Keratinocyte (primary cell): ENCODE measurements around the gene TTR. TPM values are rescaled to one million over a fixed set of nuclear protein-coding genes. Genes with fewer than 3 reads are reported as not detected.

ENCODE experiments used
- DNase-seq: peaks from one replicate; pipeline ENCODE4 v3.0.0-alpha.2; 2011; ENCODE audit warnings: low read depth, missing footprints, low spot score
- FAIRE-seq: peaks from 2 replicates; lab custom pipeline; 2011; peaks lifted over from hg19 to GRCh38; lab: Jason Lieb, UNC
- H2AFZ ChIP-seq: 2 replicates; pipeline ENCODE4 v1.6.0; 2012; ENCODE audit warnings: low read length, control low read depth, inconsistent platforms; ENCODE audit not compliant: control insufficient read depth
- H3K27ac ChIP-seq: 2 replicates; pipeline ENCODE4 v1.5.1; 2011; ENCODE audit warnings: low read length; ENCODE audit not compliant: control insufficient read depth, insufficient read depth
- H3K27me3 ChIP-seq: 3 replicates; pipeline ENCODE4 v1.6.0; 2011; ENCODE audit warnings: low read length; ENCODE audit not compliant: control insufficient read depth, insufficient read depth; ENCODE audit errors: extremely low read depth
- H3K36me3 ChIP-seq, 2 experiments: 2 replicates in 1 of 2; 3 replicates in 1 of 2; pipeline ENCODE4 v1.5.1; 2011; ENCODE audit warnings: low read length in 2 of 2, mild to moderate bottlenecking in 1 of 2; ENCODE audit not compliant: control insufficient read depth in 2 of 2, insufficient read depth in 2 of 2; ENCODE audit errors: extremely low read depth in 1 of 2
- H3K4me1 ChIP-seq: 3 replicates; pipeline ENCODE4 v1.5.1; 2011; ENCODE audit warnings: low read length; ENCODE audit not compliant: control insufficient read depth, insufficient read depth; ENCODE audit errors: extremely low read depth
- H3K4me2 ChIP-seq: 3 replicates; pipeline ENCODE4 v1.6.0; 2011; ENCODE audit warnings: low read depth, low read length; ENCODE audit not compliant: control insufficient read depth, insufficient read depth; ENCODE audit errors: extremely low read depth
- H3K4me3 ChIP-seq, 3 experiments: fragments of 200-600 bp in 1 of 3; sonication (generic) in 1 of 3; 2 replicates in 2 of 3; 3 replicates in 1 of 3; pipeline ENCODE4 v1.5.1; 2011 to 2016; ENCODE audit warnings: low read length in 3 of 3, mild to moderate bottlenecking in 3 of 3, control low read depth in 2 of 3, inconsistent platforms in 1 of 3, low read depth in 1 of 3, mixed read lengths in 1 of 3, mixed run types in 1 of 3, moderate library complexity in 1 of 3; ENCODE audit not compliant: control insufficient read depth in 2 of 3, insufficient read depth in 2 of 3; ENCODE audit errors: extremely low read depth in 1 of 3
- H3K79me2 ChIP-seq: 2 replicates; pipeline ENCODE4 v1.6.0; 2012; ENCODE audit warnings: low read length; ENCODE audit not compliant: control insufficient read depth, insufficient read depth
- H3K9ac ChIP-seq: 3 replicates; pipeline ENCODE4 v1.6.0; 2011; ENCODE audit warnings: low read length; ENCODE audit not compliant: control insufficient read depth, insufficient read depth; ENCODE audit errors: extremely low read depth
- H3K9me1 ChIP-seq: 3 replicates; pipeline ENCODE4 v1.6.0; 2011; ENCODE audit warnings: low read length; ENCODE audit not compliant: control insufficient read depth, insufficient read depth; ENCODE audit errors: extremely low read depth
- H3K9me3 ChIP-seq: 2 replicates; pipeline ENCODE4 v1.5.1; 2012; ENCODE audit warnings: low read depth, low read length; ENCODE audit not compliant: control insufficient read depth
- H4K20me1 ChIP-seq: 3 replicates; pipeline ENCODE4 v1.6.0; 2011; ENCODE audit warnings: low read length; ENCODE audit not compliant: control insufficient read depth, insufficient read depth; ENCODE audit errors: extremely low read depth
- EZH2 ChIP-seq: IDR thresholded peaks from one replicate; pipeline ENCODE4 v1.6.1; 2012; ENCODE audit warnings: inconsistent platforms, mild to moderate bottlenecking, low read length, moderate library complexity
- dilution Hi-C: fragments of 300-500 bp; cut with MboI; formaldehyde crosslinking; loops from one replicate; pipeline ENCODE4 v1.7.0; 2020; ENCODE audit warnings: low sequenced_read_pairs; ENCODE audit not compliant: extremely low pct_ligation_motif_present
- polyA plus RNA-seq, 5 experiments: library from polyadenylated mRNA; depleted of rRNA in 3 of 5; stranded (reverse) in 3 of 5; stranded (forward) in 1 of 5; unstranded in 1 of 5; fragments of >200 nt; gene quantifications; 1 replicate in 1 of 5; 2 replicates in 3 of 5; 3 replicates in 1 of 5; pipeline versions ENCODE4 v1.2.1 to v1.2.3, GENCODE V29; 2011 to 2012; ENCODE audit warnings: missing spikeins in 2 of 5, low read depth in 1 of 5, low replicate concordance in 1 of 5
- TF ChIP-seq, protein P1 (sequence below), 3 experiments: IDR thresholded peaks in 1 of 3; conservative IDR thresholded peaks in 1 of 3; optimal IDR thresholded peaks in 1 of 3; 2 replicates in 2 of 3; 3 replicates in 1 of 3; pipeline versions ENCODE3 to v1.5.1; 2011; ENCODE audit warnings: low read length in 3 of 3, mild to moderate bottlenecking in 3 of 3, moderate library complexity in 2 of 3, control low read depth in 1 of 3, inconsistent platforms in 1 of 3; ENCODE audit not compliant: insufficient read depth in 2 of 3; ENCODE audit errors: extremely low read depth in 1 of 3

The TTR gene
- polyA plus RNA-seq, 1 donor (not counting 4 experiments of a cell fraction or from before 2014, with no cell fraction given) = not detected

DNA sequence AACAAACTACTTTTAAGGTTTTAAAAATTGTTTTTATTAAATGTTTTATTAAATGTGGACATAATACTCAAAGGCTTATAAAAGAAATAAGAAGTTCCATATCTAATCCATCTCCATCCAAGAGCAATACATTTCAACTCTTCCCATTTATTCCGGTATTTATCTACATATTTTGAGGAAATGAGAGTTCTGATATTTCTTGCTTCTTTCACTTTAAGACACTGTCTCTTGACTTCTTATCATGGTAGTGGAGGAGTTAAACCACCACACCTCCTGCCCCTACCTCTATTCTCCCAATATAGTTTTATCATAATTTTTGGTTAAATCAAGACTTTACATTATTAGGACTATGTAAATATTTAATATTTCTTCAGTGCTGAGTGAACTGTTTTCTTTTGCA is 40.7 kb downstream of the TTR start:
- H3K4me2 ChIP-seq = no peak overlapping the region
- dilution Hi-C loops = no loop called here
- no peaks in the 10 kb centered on the region for H3K9me1 ChIP-seq
- no peaks in the 10 kb centered on the region for H4K20me1 ChIP-seq
- no peak for FAIRE-seq
- H3K4me1 ChIP-seq = no peaks in the 10 kb centered on the region
- no peak overlapping the region for H3K4me3 ChIP-seq
- no peaks in the 10 kb centered on the region for H3K9me3 ChIP-seq
- no peak overlapping the region for H3K9ac ChIP-seq
- H3K27ac ChIP-seq = no peak overlapping the region
- no peak for TF ChIP-seq EZH2
- TF ChIP-seq, protein P1, sequence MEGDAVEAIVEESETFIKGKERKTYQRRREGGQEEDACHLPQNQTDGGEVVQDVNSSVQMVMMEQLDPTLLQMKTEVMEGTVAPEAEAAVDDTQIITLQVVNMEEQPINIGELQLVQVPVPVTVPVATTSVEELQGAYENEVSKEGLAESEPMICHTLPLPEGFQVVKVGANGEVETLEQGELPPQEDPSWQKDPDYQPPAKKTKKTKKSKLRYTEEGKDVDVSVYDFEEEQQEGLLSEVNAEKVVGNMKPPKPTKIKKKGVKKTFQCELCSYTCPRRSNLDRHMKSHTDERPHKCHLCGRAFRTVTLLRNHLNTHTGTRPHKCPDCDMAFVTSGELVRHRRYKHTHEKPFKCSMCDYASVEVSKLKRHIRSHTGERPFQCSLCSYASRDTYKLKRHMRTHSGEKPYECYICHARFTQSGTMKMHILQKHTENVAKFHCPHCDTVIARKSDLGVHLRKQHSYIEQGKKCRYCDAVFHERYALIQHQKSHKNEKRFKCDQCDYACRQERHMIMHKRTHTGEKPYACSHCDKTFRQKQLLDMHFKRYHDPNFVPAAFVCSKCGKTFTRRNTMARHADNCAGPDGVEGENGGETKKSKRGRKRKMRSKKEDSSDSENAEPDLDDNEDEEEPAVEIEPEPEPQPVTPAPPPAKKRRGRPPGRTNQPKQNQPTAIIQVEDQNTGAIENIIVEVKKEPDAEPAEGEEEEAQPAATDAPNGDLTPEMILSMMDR (optimal IDR thresholded peaks at IDR 0.05 in 1 of 3, IDR thresholded peaks at IDR 0.05 in 1 of 3, conservative IDR thresholded peaks at IDR 0.05 in 1 of 3; ENCODE audit: extremely low read depth in 1 of 3, insufficient read depth in 2 of 3, low read length in 3 of 3) = no peak
- H3K36me3 ChIP-seq = no peaks in the 10 kb centered on the region
- H3K79me2 ChIP-seq = no peaks in the 10 kb centered on the region
- no peak overlapping the region for H2AFZ ChIP-seq
- no peaks in the 10 kb centered on the region for H3K27me3 ChIP-seq
- DNase-seq = no peak

DNA sequence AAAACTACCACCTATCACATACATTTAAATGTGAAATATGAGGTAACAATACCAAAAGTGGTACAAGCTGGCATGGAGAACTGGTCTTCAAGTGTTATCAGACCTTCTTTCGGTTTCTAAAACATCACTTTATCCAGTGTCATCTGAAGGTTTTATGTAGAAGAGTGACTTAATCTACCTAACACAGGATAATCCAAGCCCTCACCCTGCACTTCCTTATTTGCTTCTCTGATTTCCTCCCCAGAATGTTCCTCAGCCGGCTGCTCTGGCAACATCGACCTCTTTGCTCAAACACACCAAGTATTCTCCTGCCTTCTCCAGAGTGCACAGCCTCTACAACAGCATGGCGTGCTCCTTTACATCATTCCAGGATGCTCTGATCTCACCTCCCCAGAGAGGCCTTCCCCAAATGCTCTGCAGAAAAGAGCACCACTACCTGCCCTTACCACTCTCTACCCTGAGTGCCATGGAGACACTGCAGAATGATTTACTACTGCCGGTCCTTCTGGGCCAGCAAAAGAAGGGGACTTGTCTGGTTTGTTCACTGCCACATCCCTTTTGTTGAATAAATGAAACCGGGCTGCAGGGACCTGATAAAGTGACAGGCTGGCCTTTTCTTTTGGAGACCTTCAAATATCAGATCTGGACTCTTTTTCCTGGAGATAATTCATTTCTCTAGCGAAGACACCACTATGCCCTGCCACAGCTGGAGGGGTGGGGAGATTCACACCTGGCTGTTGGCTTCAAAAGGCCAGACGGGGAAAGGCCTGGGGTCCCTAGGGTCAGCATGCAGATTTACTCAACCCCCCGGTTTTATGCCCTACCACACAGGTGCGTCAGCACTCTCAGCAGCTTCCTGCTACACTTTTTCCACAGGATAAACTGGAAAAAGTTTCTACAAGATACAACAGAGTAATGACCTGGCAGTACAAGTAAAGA is 42.0 kb downstream of the TTR start:
- H3K9me3 ChIP-seq = no peaks in the 10 kb centered on the region
- dilution Hi-C loops = no loop called here
- FAIRE-seq (peak; percentile 17), DNase-seq (no peak)
- no peak overlapping the region for H3K27ac ChIP-seq
- no peaks in the 10 kb centered on the region for H4K20me1 ChIP-seq
- no peak overlapping the region for H3K4me2 ChIP-seq
- H3K4me3 ChIP-seq = no peak overlapping the region
- H3K4me1 ChIP-seq = no peaks in the 10 kb centered on the region
- no peaks in the 10 kb centered on the region for H3K36me3 ChIP-seq
- H3K79me2 ChIP-seq = no peaks in the 10 kb centered on the region
- no peak overlapping the region for H3K9ac ChIP-seq
- no peaks in the 10 kb centered on the region for H3K9me1 ChIP-seq
- H3K27me3 ChIP-seq = no peaks in the 10 kb centered on the region
- TF ChIP-seq, protein P1 (optimal IDR thresholded peaks at IDR 0.05 in 1 of 3, IDR thresholded peaks at IDR 0.05 in 1 of 3, conservative IDR thresholded peaks at IDR 0.05 in 1 of 3; ENCODE audit: extremely low read depth in 1 of 3, insufficient read depth in 2 of 3, low read length in 3 of 3) = no peak
- TF ChIP-seq EZH2 = no peak
- H2AFZ ChIP-seq = no peak overlapping the region
